GM11168 (cell line): Measurements from ENCODE around the gene GLYATL2.

Experiments
- in situ Hi-C: fragments of 300-500 bp; cut with MboI; formaldehyde crosslinking; loops from one replicate; pipeline ENCODE4 v1.12.0; 2022; ENCODE audit warnings: low sequenced_read_pairs; ENCODE audit not compliant: unreplicated experiment

The GLYATL2 gene

DNA sequence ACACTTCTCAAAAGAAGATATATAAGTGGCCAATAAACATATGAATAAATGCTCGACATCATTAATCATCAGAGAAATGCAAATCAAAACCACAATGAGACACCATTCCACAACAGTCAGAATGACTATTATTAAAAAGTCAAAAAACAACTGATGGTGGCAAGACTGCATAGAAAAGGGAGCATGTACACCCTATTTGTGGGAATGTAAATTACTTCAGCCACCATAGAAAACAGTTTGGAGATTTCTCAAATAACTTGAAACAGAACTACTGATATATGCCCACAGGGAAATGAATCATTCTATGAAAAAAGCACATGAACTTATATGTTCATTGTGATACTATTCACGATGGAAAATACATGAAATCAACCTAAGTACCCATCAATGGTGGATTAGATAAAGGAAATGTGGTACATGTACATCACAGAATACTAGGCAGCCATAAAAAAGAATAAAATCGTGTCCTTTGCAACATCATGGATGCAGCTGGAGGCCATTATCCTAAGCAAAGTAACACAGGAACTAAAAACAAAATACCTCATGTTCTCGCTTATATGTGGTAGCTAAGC, 42.4 kb downstream of the GLYATL2 start:
- in situ Hi-C loops = no loop called here

DNA sequence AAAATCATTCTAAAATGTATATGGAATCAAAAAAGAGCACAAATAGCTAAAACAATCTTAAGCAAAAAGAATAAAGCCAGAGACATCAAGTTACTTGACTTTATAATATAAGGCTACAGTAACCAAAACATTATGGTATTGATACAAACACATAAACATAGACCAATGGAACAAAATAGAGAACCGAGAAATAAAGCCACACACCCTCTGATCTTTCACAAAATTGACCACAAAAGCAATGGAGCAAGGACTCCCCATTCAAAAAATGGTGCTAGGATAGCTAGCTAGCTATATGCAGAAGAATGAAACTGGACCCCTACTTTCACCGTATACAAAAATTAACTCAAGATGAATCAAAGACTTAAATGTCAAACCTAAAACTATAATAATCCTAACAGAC, 43.2 kb downstream of the GLYATL2 start:
- in situ Hi-C loops = no loop called here

DNA sequence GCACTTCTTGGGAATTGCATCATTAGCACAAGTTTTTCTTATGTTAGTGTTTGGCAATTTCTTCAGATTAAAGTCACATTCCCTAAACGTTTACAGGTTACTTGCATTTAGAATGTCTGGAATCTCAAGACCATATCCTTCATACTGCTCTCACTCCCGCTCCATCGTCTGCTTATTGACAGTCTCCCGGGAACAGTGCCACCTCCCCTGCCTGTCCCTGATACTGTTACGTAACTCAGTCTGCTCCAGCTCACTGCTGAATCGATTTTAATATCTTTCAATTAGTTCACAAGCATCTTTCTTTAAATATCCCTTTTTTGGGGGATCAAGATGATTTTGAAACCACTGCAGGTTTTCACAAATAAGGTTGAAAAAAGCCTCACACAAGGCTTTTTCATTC, 48.2 kb downstream of the GLYATL2 start:
- in situ Hi-C loops = loop anchor here (25.0 kb wide), 1 partner anchor 134 kb away; no protein-coding TSS in a partner anchor

DNA sequence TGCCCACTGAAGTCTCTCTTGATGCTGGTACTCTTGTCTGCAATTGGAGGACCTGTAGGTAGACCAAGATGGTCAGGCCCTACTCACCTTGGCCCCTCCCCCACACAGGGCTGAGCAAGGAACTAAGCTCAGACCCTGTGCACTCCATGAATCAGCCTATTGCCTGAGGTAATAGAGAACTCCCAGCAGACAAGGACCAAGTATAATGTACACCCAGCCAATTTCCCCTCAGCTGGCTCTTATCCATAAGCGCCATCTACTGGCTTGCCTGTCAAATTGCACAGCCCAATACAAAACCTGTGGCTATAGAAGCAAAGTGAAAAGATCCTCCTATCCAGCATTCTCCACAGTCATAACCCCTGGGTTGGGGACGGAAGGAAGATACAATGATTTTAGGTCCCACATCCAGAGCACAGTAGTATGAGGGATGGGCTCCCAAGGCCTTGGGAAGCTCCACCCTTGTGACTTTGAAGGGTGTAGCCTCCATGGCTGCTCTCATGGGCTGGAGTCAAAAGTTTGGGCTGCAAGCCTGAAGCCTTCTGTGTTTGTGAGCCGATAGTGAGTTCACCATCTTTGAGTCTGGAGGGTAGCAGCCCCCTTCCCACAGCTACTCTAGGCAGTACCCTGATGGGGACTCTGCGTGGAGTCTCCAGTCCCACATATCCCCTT, 56.0 kb downstream of the GLYATL2 start:
- in situ Hi-C loops = loop anchor here (25.0 kb wide), 1 partner anchor 126 kb away; no protein-coding TSS in a partner anchor

DNA sequence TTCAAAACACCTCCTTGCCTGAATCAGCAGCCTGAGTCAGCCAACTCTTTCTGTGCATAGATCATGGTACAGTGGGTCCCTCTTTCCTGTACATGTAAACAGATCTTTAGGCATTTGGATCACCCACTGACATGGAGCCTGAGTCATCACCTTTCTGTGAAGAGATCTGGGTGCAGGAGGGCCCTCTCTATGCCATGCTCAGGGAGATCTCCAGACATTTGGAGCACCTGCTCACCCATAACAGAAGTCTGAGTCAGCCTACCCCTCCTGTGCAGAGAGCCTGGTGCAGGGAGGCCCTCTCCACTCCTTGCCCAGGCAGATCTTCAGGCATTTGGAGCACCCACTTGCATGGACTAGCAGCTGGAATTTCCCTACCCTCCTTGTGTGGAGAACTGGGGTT, 56.6 kb downstream of the GLYATL2 start:
- in situ Hi-C loops = loop anchor here (25.0 kb wide), 1 partner anchor 126 kb away; no protein-coding TSS in a partner anchor

DNA sequence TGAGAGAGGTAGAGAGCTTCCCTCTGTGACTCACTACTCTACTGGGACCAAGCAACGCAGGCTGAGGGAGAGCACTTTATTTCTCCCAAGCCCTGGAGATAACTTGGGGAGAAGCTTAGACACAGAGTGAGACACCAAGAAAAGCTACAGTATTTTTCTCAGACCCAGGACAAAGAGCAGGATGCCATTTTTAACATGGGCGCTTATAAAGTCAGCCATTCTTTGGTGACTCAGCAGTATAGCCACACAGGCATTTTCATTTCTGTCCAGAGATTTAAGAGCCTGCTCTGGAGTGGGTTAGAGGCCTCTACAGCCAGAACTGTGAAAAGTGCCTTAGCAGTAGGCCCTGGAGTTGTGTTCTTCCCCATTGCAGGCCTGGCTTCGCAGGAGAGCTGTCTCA, 57.8 kb downstream of the GLYATL2 start:
- in situ Hi-C loops = loop anchor here (25.0 kb wide), 1 partner anchor 124 kb away; no protein-coding TSS in a partner anchor

DNA sequence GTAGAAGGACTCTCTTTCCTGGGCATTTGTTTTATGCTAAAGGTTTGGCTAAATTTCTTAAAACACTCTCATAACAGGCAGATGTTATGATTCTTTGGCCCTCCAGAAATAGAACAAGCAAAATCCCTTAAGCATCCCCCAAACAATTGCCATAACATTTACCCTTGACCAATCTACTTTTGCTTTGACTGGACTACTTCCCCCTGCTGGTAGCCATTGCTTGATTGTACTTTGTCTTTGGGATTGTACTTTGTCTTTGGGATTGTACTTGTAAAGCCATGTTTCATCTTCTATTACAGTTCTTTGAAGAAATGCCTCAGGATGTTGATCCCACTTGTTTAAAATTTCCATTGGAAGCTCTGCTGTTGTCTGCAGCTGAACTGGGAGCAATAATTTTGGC, 59.5 kb downstream of the GLYATL2 start:
- in situ Hi-C loops = loop anchor here (25.0 kb wide), 1 partner anchor 123 kb away; no protein-coding TSS in a partner anchor
